Mammary epithelial cell (primary cell): ENCODE data around the gene SNX25.

ENCODE experiments used
- CTCF ChIP-seq, 2 donors: IDR thresholded peaks in 1 of 2; conservative IDR thresholded peaks in 1 of 2; 2 replicates each; pipeline ENCODE4 v1.5.1; 2011 to 2012; ENCODE audit warnings: inconsistent platforms in 2 of 2, low read length in 2 of 2, mild to moderate bottlenecking in 2 of 2, control low read depth in 1 of 2, low read depth in 1 of 2; ENCODE audit not compliant: insufficient read depth in 1 of 2; ENCODE audit errors: extremely low read depth in 1 of 2
- EZH2 ChIP-seq: IDR thresholded peaks from 2 replicates; pipeline ENCODE4 v1.6.1; 2012; ENCODE audit warnings: low read length, inconsistent platforms, borderline replicate concordance

GRCh38 chr4:185346975-185347601, 137.7 kb downstream of the SNX25 start:
- no peak for TF ChIP-seq EZH2
- no peak for TF ChIP-seq CTCF (conservative IDR thresholded peaks at IDR 0.05 in 1 of 2, IDR thresholded peaks at IDR 0.05 in 1 of 2; ENCODE audit: extremely low read depth in 1 of 2, insufficient read depth in 1 of 2, low read depth in 1 of 2, low read length in 2 of 2)
